ENCODE data around the gene SDHAF3.

The SDHAF3 gene

GRCh38 chr7:97088364-97088763 lies 29.1 kb upstream of the SDHAF3 start:
- Histone ChIP-seq H3K36me3 (ENCODE audit: control insufficient read depth in 2 of 2, insufficient read depth in 1 of 2, low read length in 2 of 2) (no peaks in the 10 kb centered on the region), H3K27ac (ENCODE audit: extremely low read depth, low read depth, low read length) (no peak overlapping the region), H3K9me3 (ENCODE audit: control insufficient read depth, insufficient read depth, low read depth, low read length) (no peaks in the 10 kb centered on the region), H3K4me3 (ENCODE audit: low read depth, low read length) (no peak overlapping the region), H3K4me1 (ENCODE audit: control insufficient read depth, insufficient read depth, low read length) (no peaks in the 10 kb centered on the region)
- ChIA-PET CTCF (interaction anchor here (1.6 kb wide), 1 partner anchor 16 kb away, joined by 4 read pairs; no protein-coding TSS in a partner anchor), POLR2A (no interaction called here)
- TF ChIP-seq ZBTB17 (tag by site-specific recombination; IDR thresholded peaks at IDR 0.05) (no peak), ZNF629 (tag by site-specific recombination; IDR thresholded peaks at IDR 0.05) (no peak), ZSCAN18 (tag by site-specific recombination; IDR thresholded peaks at IDR 0.05) (no peak), ZNF362 (tag by site-specific recombination; IDR thresholded peaks at IDR 0.05) (no peak), ZNF426 (tag by site-specific recombination; IDR thresholded peaks at IDR 0.05) (no peak), SCRT2 (tag by site-specific recombination; IDR thresholded peaks at IDR 0.05) (no peak), PATZ1 (tag by site-specific recombination; IDR thresholded peaks at IDR 0.05) (no peak), OSR2 (tag by site-specific recombination; IDR thresholded peaks at IDR 0.05) (no peak), ZNF785 (tag by site-specific recombination; IDR thresholded peaks at IDR 0.05) (no peak), INSM2 (tag by site-specific recombination; IDR thresholded peaks at IDR 0.05) (no peak), ZNF677 (tag by site-specific recombination; IDR thresholded peaks at IDR 0.05) (no peak), ZNF521 (tag by site-specific recombination; IDR thresholded peaks at IDR 0.05) (no peak), ZBTB44 (tag by site-specific recombination; IDR thresholded peaks at IDR 0.05) (no peak)

- Histone ChIP-seq H3K27ac (ENCODE audit: extremely low read depth, low read depth, low read length) (no peak overlapping the region), H3K9me3 (ENCODE audit: control insufficient read depth, insufficient read depth, low read depth, low read length) (no peaks in the 10 kb centered on the region), H3K36me3 (ENCODE audit: control insufficient read depth in 2 of 2, insufficient read depth in 1 of 2, low read length in 2 of 2) (no peaks in the 10 kb centered on the region), H3K4me3 (ENCODE audit: low read depth, low read length) (no peak overlapping the region), H3K4me1 (ENCODE audit: control insufficient read depth, insufficient read depth, low read length) (no peaks in the 10 kb centered on the region; the same call in 1 of the 2 replicates)
- POLR2A ChIA-PET: no interaction called here
- TF ChIP-seq GLI4 (tag by site-specific recombination; IDR thresholded peaks at IDR 0.05): no peak
- TF ChIP-seq ZNF280D (tag by site-specific recombination; IDR thresholded peaks at IDR 0.05): no peak
- TF ChIP-seq ZNF366 (tag by site-specific recombination; conservative IDR thresholded peaks at IDR 0.05): no peak
- no peak for TF ChIP-seq ZNF18 (tag by site-specific recombination; IDR thresholded peaks at IDR 0.05)
- TF ChIP-seq ZBTB6 (tag by site-specific recombination; IDR thresholded peaks at IDR 0.05): no peak
- CTCF ChIA-PET: no interaction called here
Measured at GRCh38 chr7:97089771-97090170, 27.7 kb upstream of the SDHAF3 start.

Measured in HEK293 (cell line).